A549 (cell line): Measurements from ENCODE around the gene IGHMBP2.

ENCODE experiments used
- CBX8 ChIP-seq: fragments of 200-600 bp; sonication (generic); IDR thresholded peaks from 2 replicates; pipeline ENCODE4 v1.6.1; 2016
- CEBPB ChIP-seq, 2 experiments: fragments of >200 bp in 1 of 2; sonication (Bioruptor Twin) in 1 of 2; formaldehyde crosslinking in 1 of 2; IDR thresholded peaks; 2 replicates each; pipeline ENCODE4 v1.6.1; 2012 to 2016
- CHD2 ChIP-seq: fragments of 150-350 bp; IDR thresholded peaks from 2 replicates; pipeline ENCODE4 v1.6.1; 2014; ENCODE audit warnings: low read length; ENCODE audit not compliant: partially characterized antibody
- EP300 ChIP-seq, 2 experiments: fragments of >200 bp; sonication (Bioruptor Twin); formaldehyde crosslinking; IDR thresholded peaks; 2 replicates in 1 of 2; 3 replicates in 1 of 2; pipeline ENCODE4 v1.6.1; 2016 to 2017
- ESRRA ChIP-seq: fragments of 150-350 bp; IDR thresholded peaks from 2 replicates; pipeline ENCODE4 v1.6.1; 2014; ENCODE audit warnings: mild to moderate bottlenecking, low read length, borderline replicate concordance
- FOSL2 ChIP-seq, 2 experiments: fragments of 450-650 bp in 1 of 2; fragments of >200 bp in 1 of 2; sonication (Bioruptor Twin) in 1 of 2; formaldehyde crosslinking; IDR thresholded peaks; 2 replicates each; pipeline versions ENCODE4 v1.5.0 to v1.6.1; 2016 to 2020; ENCODE audit warnings: mild to moderate bottlenecking in 1 of 2, moderate library complexity in 1 of 2
- POLR2A ChIP-seq: IDR thresholded peaks from 2 replicates; pipeline ENCODE4 v1.6.1; 2012; ENCODE audit warnings: mild to moderate bottlenecking, low read length
- RFX5 ChIP-seq: fragments of 450-650 bp; IDR thresholded peaks from 2 replicates; pipeline ENCODE4 v1.7.1; 2014; ENCODE audit warnings: antibody characterized with exemption, mild to moderate bottlenecking, moderate library complexity
- RNF2 ChIP-seq: fragments of 200-600 bp; sonication (generic); IDR thresholded peaks from 2 replicates; pipeline ENCODE4 v1.6.1; 2016; ENCODE audit warnings: low read depth, mild to moderate bottlenecking, antibody characterized with exemption, moderate library complexity, borderline replicate concordance
- SMC3 ChIP-seq: fragments of >200 bp; sonication (Bioruptor Twin); formaldehyde crosslinking; IDR thresholded peaks from 3 replicates; pipeline ENCODE4 v1.6.1; 2018; ENCODE audit warnings: inconsistent platforms
- SREBF2 ChIP-seq: fragments of 450-650 bp; IDR thresholded peaks from 2 replicates; pipeline ENCODE4 v1.6.1; 2014; ENCODE audit warnings: mild to moderate bottlenecking, moderate library complexity
- ZNF302 ChIP-seq: fragments of 250-450 bp; sonication (Bioruptor Pico); IDR thresholded peaks from 2 replicates; pipeline ENCODE4 v1.9.0; 2021; ENCODE audit warnings: inconsistent platforms, mild to moderate bottlenecking, moderate library complexity
- TF ChIP-seq, protein P1 (sequence below): fragments of >200 bp; sonication (Bioruptor Twin); formaldehyde crosslinking; IDR thresholded peaks from 3 replicates; pipeline ENCODE4 v1.5.1; 2016
- TF ChIP-seq, protein P2 (sequence below): fragments of 200-600 bp; sonication (generic); IDR thresholded peaks from 2 replicates; pipeline ENCODE4 v1.6.1; 2016; ENCODE audit warnings: antibody characterized with exemption, mild to moderate bottlenecking, moderate library complexity

DNA sequence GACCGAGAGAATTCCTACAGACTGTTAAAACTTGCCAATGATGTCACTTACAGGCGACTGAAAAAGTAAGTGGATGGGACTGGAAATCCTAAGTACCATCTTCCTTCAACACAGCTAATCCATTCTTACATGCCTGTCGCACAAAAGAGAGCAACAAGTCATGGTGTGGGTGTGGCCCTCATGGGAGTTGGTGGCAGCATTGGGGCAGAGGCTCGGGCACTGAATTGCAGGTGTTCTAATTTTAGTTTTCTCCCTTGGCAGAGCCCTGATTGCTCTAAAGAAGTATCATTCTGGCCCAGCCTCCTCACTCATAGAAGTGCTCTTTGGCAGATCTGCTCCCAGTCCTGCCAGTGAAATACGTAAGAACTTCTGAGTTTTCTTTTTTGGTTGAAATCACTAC, 4.6 kb downstream of the IGHMBP2 start:
- TF ChIP-seq CBX8 (no peak), EP300 (IDR thresholded peaks at IDR 0.05) (no peak), POLR2A (no peak), CHD2 (no peak), CEBPB (IDR thresholded peaks at IDR 0.05) (no peak), FOSL2 (IDR thresholded peaks at IDR 0.05) (no peak), FOSL2 (CRISPR knock-in tag; IDR thresholded peaks at IDR 0.05) (no peak), ESRRA (no peak), ZNF302 (CRISPR knock-in tag) (no peak), RNF2 (no peak), SMC3 (no peak), RFX5 (no peak), SREBF2 (no peak)
- TF ChIP-seq, protein P1, sequence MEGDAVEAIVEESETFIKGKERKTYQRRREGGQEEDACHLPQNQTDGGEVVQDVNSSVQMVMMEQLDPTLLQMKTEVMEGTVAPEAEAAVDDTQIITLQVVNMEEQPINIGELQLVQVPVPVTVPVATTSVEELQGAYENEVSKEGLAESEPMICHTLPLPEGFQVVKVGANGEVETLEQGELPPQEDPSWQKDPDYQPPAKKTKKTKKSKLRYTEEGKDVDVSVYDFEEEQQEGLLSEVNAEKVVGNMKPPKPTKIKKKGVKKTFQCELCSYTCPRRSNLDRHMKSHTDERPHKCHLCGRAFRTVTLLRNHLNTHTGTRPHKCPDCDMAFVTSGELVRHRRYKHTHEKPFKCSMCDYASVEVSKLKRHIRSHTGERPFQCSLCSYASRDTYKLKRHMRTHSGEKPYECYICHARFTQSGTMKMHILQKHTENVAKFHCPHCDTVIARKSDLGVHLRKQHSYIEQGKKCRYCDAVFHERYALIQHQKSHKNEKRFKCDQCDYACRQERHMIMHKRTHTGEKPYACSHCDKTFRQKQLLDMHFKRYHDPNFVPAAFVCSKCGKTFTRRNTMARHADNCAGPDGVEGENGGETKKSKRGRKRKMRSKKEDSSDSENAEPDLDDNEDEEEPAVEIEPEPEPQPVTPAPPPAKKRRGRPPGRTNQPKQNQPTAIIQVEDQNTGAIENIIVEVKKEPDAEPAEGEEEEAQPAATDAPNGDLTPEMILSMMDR, result no peak
- TF ChIP-seq, protein P2, sequence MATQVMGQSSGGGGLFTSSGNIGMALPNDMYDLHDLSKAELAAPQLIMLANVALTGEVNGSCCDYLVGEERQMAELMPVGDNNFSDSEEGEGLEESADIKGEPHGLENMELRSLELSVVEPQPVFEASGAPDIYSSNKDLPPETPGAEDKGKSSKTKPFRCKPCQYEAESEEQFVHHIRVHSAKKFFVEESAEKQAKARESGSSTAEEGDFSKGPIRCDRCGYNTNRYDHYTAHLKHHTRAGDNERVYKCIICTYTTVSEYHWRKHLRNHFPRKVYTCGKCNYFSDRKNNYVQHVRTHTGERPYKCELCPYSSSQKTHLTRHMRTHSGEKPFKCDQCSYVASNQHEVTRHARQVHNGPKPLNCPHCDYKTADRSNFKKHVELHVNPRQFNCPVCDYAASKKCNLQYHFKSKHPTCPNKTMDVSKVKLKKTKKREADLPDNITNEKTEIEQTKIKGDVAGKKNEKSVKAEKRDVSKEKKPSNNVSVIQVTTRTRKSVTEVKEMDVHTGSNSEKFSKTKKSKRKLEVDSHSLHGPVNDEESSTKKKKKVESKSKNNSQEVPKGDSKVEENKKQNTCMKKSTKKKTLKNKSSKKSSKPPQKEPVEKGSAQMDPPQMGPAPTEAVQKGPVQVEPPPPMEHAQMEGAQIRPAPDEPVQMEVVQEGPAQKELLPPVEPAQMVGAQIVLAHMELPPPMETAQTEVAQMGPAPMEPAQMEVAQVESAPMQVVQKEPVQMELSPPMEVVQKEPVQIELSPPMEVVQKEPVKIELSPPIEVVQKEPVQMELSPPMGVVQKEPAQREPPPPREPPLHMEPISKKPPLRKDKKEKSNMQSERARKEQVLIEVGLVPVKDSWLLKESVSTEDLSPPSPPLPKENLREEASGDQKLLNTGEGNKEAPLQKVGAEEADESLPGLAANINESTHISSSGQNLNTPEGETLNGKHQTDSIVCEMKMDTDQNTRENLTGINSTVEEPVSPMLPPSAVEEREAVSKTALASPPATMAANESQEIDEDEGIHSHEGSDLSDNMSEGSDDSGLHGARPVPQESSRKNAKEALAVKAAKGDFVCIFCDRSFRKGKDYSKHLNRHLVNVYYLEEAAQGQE, result no peak
